HAP-1 (cell line): ENCODE results near the gene COPS9.
A peak's percentile ranks its signal among the peaks of the same experiment; 100 is the strongest.

Experiments used
- DNase-seq, 2 experiments: peaks; one replicate each; pipeline ENCODE4 v3.0.0-alpha.2; 2016 to 2020; ENCODE audit warnings: low spot score in 2 of 2
- H3K27me3 ChIP-seq: fragments of 250-450 bp; sonication (Bioruptor Pico); 2 replicates; pipeline ENCODE4 v1.5.1; 2020; ENCODE audit warnings: low read depth, mild to moderate bottlenecking, moderate library complexity
- H3K36me3 ChIP-seq: fragments of 250-450 bp; sonication (Bioruptor Pico); replicated peaks from 2 replicates; pipeline ENCODE4 v1.5.1; 2020; ENCODE audit warnings: mild to moderate bottlenecking
- H3K4me1 ChIP-seq: fragments of 250-450 bp; sonication (Bioruptor Pico); 2 replicates; pipeline ENCODE4 v1.5.1; 2020; ENCODE audit warnings: mild to moderate bottlenecking
- H3K4me3 ChIP-seq: fragments of 250-450 bp; sonication (Bioruptor Pico); 2 replicates; pipeline ENCODE4 v1.5.1; 2020; ENCODE audit warnings: mild to moderate bottlenecking, moderate library complexity
- H3K9me3 ChIP-seq: fragments of 250-450 bp; sonication (Bioruptor Pico); 2 replicates; pipeline ENCODE4 v1.5.1; 2020; ENCODE audit warnings: mild to moderate bottlenecking, moderate library complexity
- in situ Hi-C: fragments of 300-500 bp; cut with MboI; formaldehyde crosslinking; loops from 3 replicates; pipeline ENCODE4 v1.14.3; 2020; ENCODE audit warnings: low sequenced_read_pairs, inconsistent platforms, mixed read lengths

The COPS9 gene

DNA sequence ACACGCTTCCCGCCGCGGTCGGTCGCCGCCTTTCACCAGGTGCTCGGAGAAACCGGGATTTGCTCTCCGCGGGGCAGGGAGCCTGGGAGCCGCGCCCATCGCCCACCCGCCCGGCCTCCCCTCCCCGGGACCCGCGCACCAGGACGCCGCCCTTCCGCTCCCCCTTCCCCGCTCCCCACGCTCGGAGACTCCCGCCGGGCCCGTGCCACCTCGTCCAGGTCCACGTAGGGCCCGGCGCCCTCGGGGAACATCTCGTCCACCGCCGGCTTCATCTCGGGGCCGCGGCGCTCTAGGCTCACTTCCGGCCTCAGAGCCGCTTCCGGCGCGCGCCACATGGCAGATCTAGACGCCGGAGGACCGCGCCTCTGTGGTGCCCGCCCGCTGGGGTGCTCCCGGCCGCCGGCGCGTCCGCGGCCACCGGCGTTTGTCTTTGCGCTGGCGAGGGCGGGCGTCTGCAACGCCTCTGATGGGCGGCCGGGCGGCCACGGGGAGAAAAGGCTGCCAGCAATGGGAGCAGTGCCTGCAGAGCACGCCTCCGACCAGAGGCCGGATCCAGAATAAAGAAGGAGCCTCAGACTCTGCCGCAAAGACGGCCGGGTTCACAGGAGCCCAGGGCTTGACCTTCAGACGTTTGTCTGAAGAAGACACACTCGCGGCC, at the start of gene COPS9:
TSS of gene COPS9 (minus strand) at position 293 of the 658 bp plus-strand sequence. CDS start at position 272, 21 bp downstream.
- H3K27me3 ChIP-seq = no peaks in the 10 kb centered on the region
- in situ Hi-C loops = no loop called here
- no peaks in the 10 kb centered on the region for H3K9me3 ChIP-seq
- DNase-seq = peak; percentile 75 to 89
- H3K36me3 ChIP-seq = peaks cover 28% of the 10 kb centered on the region
- peak within 1 kb of the TSS; percentile 73 for H3K4me3 ChIP-seq
- peaks cover 4% of the 10 kb centered on the region; the same call in 1 of the 2 replicates for H3K4me1 ChIP-seq

- DNase-seq = no peak
- in situ Hi-C loops = no loop called here
- no peak overlapping the region for H3K4me3 ChIP-seq
- H3K4me1 ChIP-seq = no peaks in the 10 kb centered on the region
- no peaks in the 10 kb centered on the region for H3K9me3 ChIP-seq
- H3K27me3 ChIP-seq = peaks cover 18% of the 10 kb centered on the region
- no peaks in the 10 kb centered on the region for H3K36me3 ChIP-seq
These were observed 48.6 kb upstream of the COPS9 start for GRCh38 chr2:240184656-240185055.

DNA sequence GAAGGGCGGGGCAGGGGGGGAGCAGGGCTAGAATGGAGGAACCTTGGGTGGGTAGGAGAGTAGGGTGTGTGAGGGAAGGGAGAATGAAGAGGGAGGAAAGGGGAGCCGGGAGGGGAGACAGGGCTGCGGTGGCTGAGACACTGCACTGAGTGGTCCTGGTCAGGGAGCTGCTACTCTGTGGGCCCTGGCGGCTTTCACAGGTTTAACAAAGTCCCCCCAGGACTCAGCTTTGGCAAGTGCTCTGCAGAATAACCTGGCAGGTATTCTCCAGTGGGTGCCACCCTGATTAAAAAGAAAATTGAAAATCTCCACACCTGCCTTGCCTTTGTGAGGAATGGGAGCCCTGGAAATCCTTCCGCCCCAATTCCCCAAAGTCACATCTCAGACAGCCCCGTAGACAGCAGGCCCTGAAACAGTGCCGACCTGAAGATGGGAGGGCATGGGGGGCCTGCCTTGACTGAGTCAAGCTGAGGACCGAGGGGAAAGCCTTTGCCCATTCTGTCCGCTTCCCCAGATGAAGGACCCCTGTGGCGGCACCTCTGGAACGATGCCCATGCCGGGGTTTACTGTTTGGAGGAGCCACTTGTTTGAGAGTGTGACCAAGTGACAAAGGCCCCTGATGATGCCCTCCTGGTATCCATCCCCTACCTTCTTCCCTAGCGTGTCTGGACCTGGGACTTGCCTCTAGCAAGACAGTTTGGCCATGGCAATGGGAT, 47.9 kb upstream of the COPS9 start:
- Histone ChIP-seq H3K27me3 (peaks cover 18% of the 10 kb centered on the region), H3K36me3 (no peaks in the 10 kb centered on the region), H3K9me3 (no peaks in the 10 kb centered on the region), H3K4me3 (no peak overlapping the region), H3K4me1 (no peaks in the 10 kb centered on the region)
- in situ Hi-C loops = no loop called here
- no peak for DNase-seq

- Histone ChIP-seq H3K4me3 (no peak overlapping the region), H3K9me3 (no peaks in the 10 kb centered on the region), H3K27me3 (peaks cover 11% of the 10 kb centered on the region), H3K36me3 (no peaks in the 10 kb centered on the region), H3K4me1 (no peaks in the 10 kb centered on the region)
- in situ Hi-C loops = no loop called here
- DNase-seq = no peak
These were observed 47.1 kb upstream of the COPS9 start for GRCh38 chr2:240183006-240183874.

DNA sequence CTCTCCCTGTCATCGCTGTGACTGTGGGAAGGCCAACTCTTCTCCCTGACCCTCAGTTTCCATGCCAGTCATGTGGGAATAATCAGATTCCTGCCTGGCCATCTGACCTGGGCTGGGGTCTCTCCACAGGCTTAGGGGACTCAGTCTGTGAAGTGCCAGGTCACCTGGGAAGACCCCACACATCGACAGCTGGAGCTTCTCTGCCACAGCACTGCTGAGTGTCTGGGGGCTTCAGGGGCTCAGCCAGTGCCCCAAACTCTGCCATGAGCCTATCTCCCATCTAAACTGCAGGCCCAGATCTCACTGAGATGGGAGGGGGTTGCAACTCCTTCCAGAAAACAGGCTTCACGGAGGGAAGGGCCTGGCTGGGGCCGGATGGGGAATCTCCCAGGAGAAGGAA, 46.4 kb upstream of the COPS9 start:
- Histone ChIP-seq H3K27me3 (peaks cover 15% of the 10 kb centered on the region), H3K4me1 (no peaks in the 10 kb centered on the region), H3K4me3 (no peak overlapping the region), H3K36me3 (no peaks in the 10 kb centered on the region), H3K9me3 (no peaks in the 10 kb centered on the region)
- in situ Hi-C loops = no loop called here
- DNase-seq = no peak

GRCh38 chr2:240182001-240182400, 45.9 kb upstream of the COPS9 start:
- no peak for DNase-seq
- no peaks in the 10 kb centered on the region for H3K36me3 ChIP-seq
- in situ Hi-C loops = no loop called here
- H3K9me3 ChIP-seq = no peaks in the 10 kb centered on the region
- H3K4me1 ChIP-seq = no peaks in the 10 kb centered on the region
- peaks cover 15% of the 10 kb centered on the region for H3K27me3 ChIP-seq
- no peak overlapping the region for H3K4me3 ChIP-seq

DNA sequence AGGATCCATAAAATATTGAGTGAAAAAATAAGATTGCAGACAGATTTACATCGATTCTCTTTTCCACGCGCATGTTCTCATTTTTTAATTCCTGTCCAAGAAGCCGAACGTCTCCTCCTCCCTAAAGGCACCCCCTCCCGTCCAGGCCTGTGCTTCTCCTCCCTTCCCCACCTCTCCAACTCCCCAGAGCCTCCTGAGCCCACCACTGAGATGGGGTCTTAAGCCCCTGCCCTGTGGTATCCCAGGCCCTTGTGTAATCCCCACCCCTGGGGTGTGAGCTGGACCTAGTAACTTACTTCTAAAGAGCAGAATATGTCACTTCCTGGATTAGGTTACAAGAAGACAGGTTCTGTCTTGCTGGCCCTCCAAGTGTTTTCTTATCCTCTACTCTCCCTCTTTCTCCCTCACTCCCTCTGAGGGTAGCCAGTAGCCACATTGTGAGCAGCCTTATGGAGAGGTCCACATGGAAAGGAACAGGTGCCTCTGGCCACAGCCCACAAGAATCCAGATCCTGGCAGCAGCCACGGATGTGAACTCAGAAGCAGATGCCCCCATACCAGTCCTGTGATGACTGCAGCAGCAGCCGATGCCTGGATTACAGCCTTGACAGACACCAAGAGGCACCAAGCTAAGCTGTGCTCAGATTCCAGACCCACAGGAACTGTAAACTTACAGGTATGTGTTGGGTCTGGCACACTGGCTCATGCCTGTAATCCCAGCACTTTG, 44.0 kb upstream of the COPS9 start:
- Histone ChIP-seq H3K4me3 (no peak overlapping the region), H3K36me3 (no peaks in the 10 kb centered on the region), H3K4me1 (no peaks in the 10 kb centered on the region), H3K27me3 (peaks cover 31% of the 10 kb centered on the region), H3K9me3 (no peaks in the 10 kb centered on the region)
- no peak for DNase-seq
- in situ Hi-C loops = no loop called here

- Histone ChIP-seq H3K27me3 (peaks cover 35% of the 10 kb centered on the region), H3K4me3 (no peak overlapping the region), H3K9me3 (no peaks in the 10 kb centered on the region), H3K36me3 (no peaks in the 10 kb centered on the region), H3K4me1 (no peaks in the 10 kb centered on the region)
- no peak for DNase-seq
- in situ Hi-C loops = no loop called here
These were observed 43.2 kb upstream of the COPS9 start for GRCh38 chr2:240179186-240179815.

DNA sequence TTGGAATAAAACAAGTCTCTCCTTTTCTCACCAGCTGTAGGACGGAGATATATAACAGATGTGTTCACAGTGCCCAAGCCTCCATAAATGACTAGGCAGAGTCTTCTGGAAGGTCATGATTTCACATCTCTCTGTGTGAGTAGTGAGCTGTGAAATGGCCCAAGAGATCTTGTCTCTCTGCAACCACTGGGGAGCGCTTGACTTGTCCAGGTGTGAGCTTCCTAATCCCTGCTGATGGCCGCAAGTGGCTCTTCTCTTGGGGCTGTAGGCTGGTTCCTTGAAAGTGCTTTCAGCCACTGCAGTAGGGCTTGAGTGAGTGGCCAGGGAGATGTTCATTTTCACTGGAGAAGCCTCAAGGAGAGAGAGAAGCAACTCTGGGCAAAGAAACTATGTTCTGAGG, 42.5 kb upstream of the COPS9 start:
- Histone ChIP-seq H3K4me1 (no peaks in the 10 kb centered on the region), H3K9me3 (no peaks in the 10 kb centered on the region), H3K27me3 (peaks cover 35% of the 10 kb centered on the region), H3K4me3 (no peak overlapping the region), H3K36me3 (no peaks in the 10 kb centered on the region)
- no peak for DNase-seq
- in situ Hi-C loops = no loop called here

DNA sequence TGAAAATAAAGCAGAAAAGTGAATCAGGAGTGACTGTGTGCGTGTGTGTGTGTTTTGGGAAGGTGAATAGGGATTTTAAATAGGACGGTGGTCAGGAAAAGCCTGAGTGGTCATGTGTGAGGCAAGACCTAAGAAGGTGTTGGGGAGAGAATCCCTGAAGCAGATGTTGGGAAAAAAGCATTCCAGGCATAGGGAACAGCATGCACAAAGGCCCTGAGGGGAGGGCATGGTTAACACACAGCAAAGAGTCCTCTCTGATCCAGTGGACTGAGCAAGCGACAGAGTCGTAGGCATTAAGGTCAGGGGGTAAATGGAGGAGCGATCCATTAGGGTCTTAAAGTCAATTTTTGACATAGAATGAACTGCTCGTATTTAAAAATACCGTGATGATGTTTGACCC, 38.4 kb upstream of the COPS9 start:
- in situ Hi-C loops = no loop called here
- Histone ChIP-seq H3K36me3 (no peaks in the 10 kb centered on the region), H3K4me1 (no peaks in the 10 kb centered on the region), H3K4me3 (no peak overlapping the region), H3K9me3 (no peaks in the 10 kb centered on the region), H3K27me3 (peaks cover 35% of the 10 kb centered on the region)
- no peak for DNase-seq

- H3K9me3 ChIP-seq = no peaks in the 10 kb centered on the region
- H3K4me1 ChIP-seq = no peaks in the 10 kb centered on the region
- DNase-seq = no peak
- H3K27me3 ChIP-seq = peaks cover 28% of the 10 kb centered on the region
- no peak overlapping the region for H3K4me3 ChIP-seq
- in situ Hi-C loops = no loop called here
- H3K36me3 ChIP-seq = no peaks in the 10 kb centered on the region
These were observed 36.2 kb upstream of the COPS9 start for GRCh38 chr2:240172071-240172895.

- in situ Hi-C loops = no loop called here
- peaks cover 14% of the 10 kb centered on the region for H3K27me3 ChIP-seq
- no peaks in the 10 kb centered on the region for H3K9me3 ChIP-seq
- DNase-seq = no peak
- no peaks in the 10 kb centered on the region for H3K36me3 ChIP-seq
- H3K4me3 ChIP-seq = no peak overlapping the region
- H3K4me1 ChIP-seq = no peaks in the 10 kb centered on the region
These were observed 34.8 kb upstream of the COPS9 start for GRCh38 chr2:240170883-240171282.
